Esophagus muscularis mucosa (tissue), 4 donors: ENCODE results near the gene KDM6A. TPM values are rescaled to one million over a fixed set of nuclear protein-coding genes. Genes with fewer than 3 reads are reported as not detected.
"Not testable (repeated sequence)": the region's sequence is repeated elsewhere in the genome, so short reads cannot be mapped to it uniquely, and the experiment has no call there.

Experiments
- DNase-seq: peaks from one replicate; pipeline ENCODE4 v3.0.0-alpha.2; 2017; ENCODE audit errors: extremely low spot score
- H3K27ac ChIP-seq, 4 donors: fragments of 200-600 bp; sonication (generic); replicated peaks in 1 of 4; 1 replicate in 3 of 4; 2 replicates in 1 of 4; pipeline ENCODE4 v1.5.1; 2016 to 2019; ENCODE audit warnings: mild to moderate bottlenecking in 1 of 4
- H3K27me3 ChIP-seq, 4 donors: fragments of 200-600 bp; sonication (generic); one replicate each; pipeline versions ENCODE4 v1.5.1 to v1.6.0; 2016 to 2019
- H3K36me3 ChIP-seq, 4 donors: fragments of 200-600 bp; sonication (generic); one replicate each; pipeline ENCODE4 v1.5.1; 2016 to 2019
- H3K4me1 ChIP-seq, 4 donors: fragments of 200-600 bp; sonication (generic); one replicate each; pipeline ENCODE4 v1.5.1; 2016 to 2019
- H3K4me3 ChIP-seq, 4 donors: fragments of 200-600 bp; sonication (generic); 1 replicate in 2 of 4; 2 replicates in 2 of 4; pipeline ENCODE4 v1.5.1; 2016 to 2019; ENCODE audit warnings: mild to moderate bottlenecking in 4 of 4, moderate library complexity in 1 of 4
- H3K9me3 ChIP-seq, 4 donors: fragments of 200-600 bp; sonication (generic); 1 replicate in 3 of 4; 2 replicates in 1 of 4; pipeline ENCODE4 v1.5.1; 2016 to 2019
- CTCF ChIP-seq, 3 experiments: fragments of 200-600 bp in 2 of 3; fragments of 450-650 bp in 1 of 3; sonication (generic) in 2 of 3; IDR thresholded peaks; one replicate each; pipeline ENCODE4 v1.5.1; 2017 to 2019; ENCODE audit warnings: antibody characterized with exemption in 3 of 3, mild to moderate bottlenecking in 2 of 3, moderate library complexity in 1 of 3
- EP300 ChIP-seq: sonication (generic); formaldehyde crosslinking; IDR thresholded peaks from one replicate; pipeline ENCODE4 v1.6.1; 2017; ENCODE audit warnings: antibody characterized with exemption
- POLR2A ChIP-seq: fragments of 450-650 bp; IDR thresholded peaks from one replicate; pipeline ENCODE4 v1.6.1; 2017; ENCODE audit warnings: antibody characterized with exemption, moderate library complexity, mild to moderate bottlenecking, low read depth
- POLR2AphosphoS5 ChIP-seq, 2 donors: sonication (generic); formaldehyde crosslinking; IDR thresholded peaks; one replicate each; pipeline ENCODE4 v1.6.1; 2017; ENCODE audit warnings: antibody characterized with exemption in 2 of 2
- WGBS: methylation state at CpG from one replicate; pipeline ENCODE4 v1.1.5; 2018; 5-methylcytosine and 5-hydroxymethylcytosine counted together
- intact Hi-C: fragments of 100-400 bp; cut with DNase I; formaldehyde crosslinking; loops from one replicate; pipeline ENCODE4 v1.15.1; 2023
- total RNA-seq, 4 donors: library from RNA; depleted of rRNA; stranded (reverse); fragments of >200 nt; gene quantifications; one replicate each; pipeline versions ENCODE4 v1.1.0 to v1.2.1, GENCODE V29; 2016

Gene KDM6A
- total RNA-seq, 4 donors from 2014 or later: 14.4 to 24.1 (median 23.2) TPM

GRCh38 chrX:44843318-44843702 lies 29.7 kb upstream of the KDM6A start:
- WGBS: 100% methylated on average over 2 of the region's 2 CpGs
- Histone ChIP-seq H3K9me3 (no peaks in the 10 kb centered on the region), H3K4me3 (no peak overlapping the region), H3K27ac (no peak overlapping the region), H3K27me3 (no peaks in the 10 kb centered on the region), H3K4me1 (no peaks in the 10 kb centered on the region), H3K36me3 (no peaks in the 10 kb centered on the region)
- intact Hi-C loops: no loop called here
- TF ChIP-seq EP300 (no peak), POLR2AphosphoS5 (IDR thresholded peaks at IDR 0.05) (no peak), POLR2A (no peak), CTCF (IDR thresholded peaks at IDR 0.05) (no peak)
- DNase-seq: no peak

- Histone ChIP-seq H3K27me3 (no peaks in the 10 kb centered on the region), H3K27ac (no peak within 1 kb of the TSS), H3K4me1 (no peaks in the 10 kb centered on the region), H3K9me3 (no peaks in the 10 kb centered on the region), H3K4me3 (no peak within 1 kb of the TSS), H3K36me3 (no peaks in the 10 kb centered on the region)
- intact Hi-C loops: no loop called here
- WGBS: 90% methylated on average over 16 of the region's 16 CpGs
- no peak for TF ChIP-seq EP300
- TF ChIP-seq CTCF (IDR thresholded peaks at IDR 0.05): no peak
- no peak for TF ChIP-seq POLR2AphosphoS5 (IDR thresholded peaks at IDR 0.05)
- no peak for DNase-seq
Measured at GRCh38 chrX:44843753-44844152, 29.2 kb upstream of the KDM6A start, which contains the start of gene DUSP21. Gene DUSP21 (plus strand): TSS chrX:44844021. CDS start chrX:44844133, 112 bp downstream.

- intact Hi-C loops: no loop called here
- WGBS: 96% methylated on average over 26 of the region's 26 CpGs
- no peak overlapping the region for H3K27ac ChIP-seq
- no peak for DNase-seq
- no peaks in the 10 kb centered on the region for H3K27me3 ChIP-seq
- no peaks in the 10 kb centered on the region for H3K36me3 ChIP-seq
- H3K4me1 ChIP-seq: no peaks in the 10 kb centered on the region
- H3K4me3 ChIP-seq: no peak overlapping the region
- H3K9me3 ChIP-seq: no peaks in the 10 kb centered on the region
- TF ChIP-seq POLR2AphosphoS5 (IDR thresholded peaks at IDR 0.05): no peak
- TF ChIP-seq POLR2A: no peak
- no peak for TF ChIP-seq CTCF (IDR thresholded peaks at IDR 0.05)
- TF ChIP-seq EP300: no peak
Measured at GRCh38 chrX:44844204-44844603, 28.8 kb upstream of the KDM6A start.

GRCh38 chrX:44850891-44851290 lies 22.1 kb upstream of the KDM6A start:
- H3K36me3 ChIP-seq, H3K9me3 ChIP-seq, H3K4me3 ChIP-seq, intact Hi-C loops, DNase-seq, H3K4me1 ChIP-seq, H3K27me3 ChIP-seq, H3K27ac ChIP-seq: not testable (repeated sequence)
- 86% methylated on average over 6 of the region's 6 CpGs for WGBS

GRCh38 chrX:44871114-44871645 lies 1.8 kb upstream of the KDM6A start:
- H3K36me3 ChIP-seq: no peaks in the 10 kb centered on the region
- no peak for DNase-seq
- 83% methylated on average over 13 of the region's 16 CpGs for WGBS
- TF ChIP-seq POLR2AphosphoS5 (IDR thresholded peaks at IDR 0.05) (no peak), CTCF (IDR thresholded peaks at IDR 0.05) (no peak), EP300 (no peak), POLR2A (no peak)
- H3K4me3 ChIP-seq: peak overlapping the region in 2 of 4 donors; percentile 97 to 98
- H3K27ac ChIP-seq: peak overlapping the region in 3 of 4 donors; percentile 14 to 100 (median 98)
- H3K27me3 ChIP-seq: no peaks in the 10 kb centered on the region
- no peaks in the 10 kb centered on the region for H3K9me3 ChIP-seq
- H3K4me1 ChIP-seq: peaks cover 10 to 37% (median 17%) of the 10 kb centered on the region in 4 donors
- intact Hi-C loops: loop anchor here (5.0 to 10.0 kb wide), 3 partner anchors 196 to 634 kb away; partner anchors contain the start of gene FUNDC1
